Naive thymus-derived CD4-positive, alpha-beta T cell (primary cell): ENCODE results near the gene TMEM40. TPM values are rescaled to one million over a fixed set of nuclear protein-coding genes. Genes with fewer than 3 reads are reported as not detected.
"Not testable (repeated sequence)": the region's sequence is repeated elsewhere in the genome, so short reads cannot be mapped to it uniquely, and the experiment has no call there.

Source experiments
- ATAC-seq: fragments of 150-1000 bp; cut with Tn5 transposase; 2 replicates; pipeline ENCODE4 v1.10.0; 2021; ENCODE audit warnings: mild to moderate bottlenecking, moderate library complexity
- CTCF ChIA-PET: fragments of 350-600 bp; sonication (Branson Sonifier 250); formaldehyde crosslinking; loops from one replicate; lab custom pipeline; 2021; ENCODE audit warnings: antibody characterized with exemption; lab: Charles Lee
- POLR2A ChIA-PET: fragments of 350-600 bp; sonication (Branson Sonifier 250); formaldehyde crosslinking; loops from one replicate; lab custom pipeline; 2021; ENCODE audit warnings: antibody characterized with exemption, inconsistent platforms; lab: Charles Lee
- DNase-seq, 9 donors: peaks; one replicate each; pipeline versions ENCODE4 v3.0.0 to v3.0.0-alpha.2; 2020 to 2022; ENCODE audit warnings: mixed read lengths in 1 of 9
- H3K27ac ChIP-seq: one replicate; pipeline ENCODE4 v1.7.0; 2013; ENCODE audit warnings: mild to moderate bottlenecking, low read depth, low read length, moderate library complexity
- H3K27me3 ChIP-seq, 2 donors: one replicate each; pipeline ENCODE4 v1.7.0; 2013; ENCODE audit warnings: low read length in 2 of 2, mild to moderate bottlenecking in 2 of 2, moderate library complexity in 2 of 2; ENCODE audit not compliant: control insufficient read depth in 2 of 2, insufficient read depth in 2 of 2
- H3K36me3 ChIP-seq, 3 experiments: 1 replicate in 2 of 3; 2 replicates in 1 of 3; pipeline ENCODE4 v1.7.0; 2013; ENCODE audit warnings: low read length in 3 of 3, mild to moderate bottlenecking in 3 of 3, moderate library complexity in 1 of 3; ENCODE audit not compliant: insufficient read depth in 3 of 3, control insufficient read depth in 2 of 3
- H3K4me1 ChIP-seq, 2 donors: one replicate each; pipeline ENCODE4 v1.7.0; 2013; ENCODE audit warnings: low read length in 2 of 2, mild to moderate bottlenecking in 2 of 2, moderate library complexity in 1 of 2; ENCODE audit not compliant: control insufficient read depth in 2 of 2, insufficient read depth in 2 of 2
- H3K4me3 ChIP-seq: 2 replicates; pipeline ENCODE4 v1.7.0; 2013; ENCODE audit warnings: mild to moderate bottlenecking, low read length
- H3K9me3 ChIP-seq, 3 experiments: 1 replicate in 2 of 3; 2 replicates in 1 of 3; pipeline ENCODE4 v1.7.0; 2013; ENCODE audit warnings: low read length in 3 of 3; ENCODE audit not compliant: control insufficient read depth in 2 of 3
- H3K27ac Mint-ChIP-seq, 9 donors: one replicate each; pipeline ENCODE4 v1.8.0; 2020 to 2022; ENCODE audit warnings: mixed read lengths in 9 of 9, mild to moderate bottlenecking in 8 of 9, moderate library complexity in 5 of 9, inconsistent platforms in 2 of 9
- H3K27me3 Mint-ChIP-seq, 5 donors: one replicate each; pipeline ENCODE4 v1.8.0; 2021 to 2022; ENCODE audit warnings: mixed read lengths in 5 of 5, mild to moderate bottlenecking in 1 of 5
- H3K36me3 Mint-ChIP-seq, 5 donors: one replicate each; pipeline ENCODE4 v1.8.0; 2020 to 2022; ENCODE audit warnings: mixed read lengths in 5 of 5, mild to moderate bottlenecking in 3 of 5, inconsistent platforms in 1 of 5
- H3K4me1 Mint-ChIP-seq, 7 donors: one replicate each; pipeline ENCODE4 v1.8.0; 2020 to 2022; ENCODE audit warnings: mixed read lengths in 7 of 7, mild to moderate bottlenecking in 3 of 7, inconsistent platforms in 1 of 7
- H3K4me3 Mint-ChIP-seq, 10 donors: one replicate each; pipeline ENCODE4 v1.8.0; 2020 to 2022; ENCODE audit warnings: mild to moderate bottlenecking in 10 of 10, mixed read lengths in 10 of 10, moderate library complexity in 6 of 10, inconsistent platforms in 2 of 10
- H3K9me3 Mint-ChIP-seq, 11 donors: one replicate each; pipeline ENCODE4 v1.8.0; 2020 to 2022; ENCODE audit warnings: mixed read lengths in 11 of 11, mild to moderate bottlenecking in 4 of 11, inconsistent platforms in 1 of 11, moderate library complexity in 1 of 11
- intact Hi-C, 2 donors: fragments of 100-400 bp; cut with micrococcal nuclease; formaldehyde crosslinking; loops; one replicate each; pipeline ENCODE4 v1.15.1; 2023
- polyA plus RNA-seq, 2 donors: library from polyadenylated mRNA; unstranded; fragments of 300-500 nt; fragmentation: Illumina TruSeq; gene quantifications; one replicate each; pipeline ENCODE4 v1.2.3, GENCODE V29; 2021
- total RNA-seq, 6 experiments: library from RNA in 5 of 6; stranded (reverse) in 5 of 6; gene quantifications; 1 replicate in 5 of 6; 2 replicates in 1 of 6; pipeline ENCODE4 v1.2.3 and lab custom pipeline; 2021 to 2026

The TMEM40 gene
- total and polyA plus RNA-seq, 7 experiments from 2014 or later, result 1.1 TPM; not detected in 6

DNA sequence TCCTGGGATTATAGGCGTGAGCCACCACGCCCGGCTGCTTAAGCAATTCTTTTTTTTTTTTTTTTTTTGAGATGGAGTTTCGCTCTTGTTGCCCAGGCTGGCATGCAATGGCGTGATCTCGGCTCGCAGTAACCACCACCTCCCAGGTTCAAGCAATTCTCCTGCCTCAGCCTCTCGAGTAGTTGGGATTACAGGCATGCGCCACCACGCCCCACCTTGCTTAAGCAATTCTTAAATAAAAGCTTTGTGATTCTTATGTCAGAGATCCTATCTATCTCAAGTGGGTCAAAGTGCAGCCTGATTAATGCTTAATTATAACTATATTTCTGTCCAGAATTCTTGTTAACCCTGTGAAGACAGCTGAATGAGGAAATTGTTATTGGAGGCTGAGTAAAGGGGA, 57.5 kb downstream of the TMEM40 start:
- H3K4me1 ChIP-seq, POLR2A ChIA-PET, ATAC-seq, H3K4me3 ChIP-seq, H3K27ac Mint-ChIP-seq, H3K27me3 ChIP-seq, H3K36me3 Mint-ChIP-seq, H3K9me3 ChIP-seq, intact Hi-C loops, H3K36me3 ChIP-seq, H3K9me3 Mint-ChIP-seq, DNase-seq, H3K4me1 Mint-ChIP-seq, H3K4me3 Mint-ChIP-seq, CTCF ChIA-PET, H3K27me3 Mint-ChIP-seq, H3K27ac ChIP-seq: not testable (repeated sequence)

DNA sequence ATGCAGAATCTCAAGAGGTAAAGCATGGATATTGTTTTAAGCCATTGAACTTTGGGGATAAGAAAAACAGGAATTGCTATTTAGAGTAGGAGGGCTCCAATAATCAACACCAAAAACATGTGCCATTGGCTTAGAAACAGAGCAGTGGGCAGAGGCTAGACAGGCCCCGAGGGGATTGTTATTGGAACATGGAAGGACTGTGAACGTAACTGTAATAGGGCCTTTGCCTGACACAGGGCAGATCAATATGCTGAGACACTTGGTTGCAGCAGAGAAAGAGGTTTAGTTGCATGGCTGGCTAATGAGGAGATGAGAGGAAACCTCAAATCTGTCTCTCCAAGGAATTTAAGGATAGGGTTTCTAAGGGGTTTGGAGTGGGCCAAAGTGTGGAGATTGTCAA, 58.3 kb downstream of the TMEM40 start:
- no peaks in the 10 kb centered on the region for H3K4me1 ChIP-seq
- DNase-seq, result no peak
- no peaks in the 10 kb centered on the region for H3K27me3 Mint-ChIP-seq
- ChIA-PET CTCF (no interaction called here), POLR2A (no interaction called here)
- no peak overlapping the region for H3K4me3 ChIP-seq
- intact Hi-C loops, result no loop called here
- no peaks in the 10 kb centered on the region for H3K27me3 ChIP-seq
- ATAC-seq, result no peak
- H3K36me3 Mint-ChIP-seq, result no peaks in the 10 kb centered on the region
- H3K36me3 ChIP-seq, result no peaks in the 10 kb centered on the region
- no peaks in the 10 kb centered on the region for H3K9me3 ChIP-seq
- H3K27ac ChIP-seq, result no peak overlapping the region
- no peak overlapping the region for H3K27ac Mint-ChIP-seq
- H3K4me3 Mint-ChIP-seq, result no peak overlapping the region
- H3K9me3 Mint-ChIP-seq, result no peaks in the 10 kb centered on the region
- H3K4me1 Mint-ChIP-seq, result no peaks in the 10 kb centered on the region

DNA sequence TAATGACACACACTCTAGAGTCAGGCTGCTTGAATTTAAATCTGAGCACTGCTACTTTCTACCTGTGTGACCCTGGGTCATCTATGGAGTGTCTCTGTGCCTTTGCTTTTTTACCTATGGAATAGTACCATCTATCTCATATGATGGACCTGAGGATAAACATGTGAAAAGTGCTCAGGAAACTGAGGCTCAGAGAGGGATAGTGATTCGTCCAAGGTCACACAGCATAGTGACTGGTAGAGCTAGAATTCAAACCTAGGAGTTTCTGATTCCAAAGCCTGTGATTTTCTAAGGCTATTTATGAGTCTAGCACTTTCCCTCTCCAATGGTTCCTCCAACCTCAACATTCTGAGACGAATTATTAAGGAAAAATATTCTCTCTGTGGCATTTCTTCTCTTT, 63.1 kb downstream of the TMEM40 start:
- H3K4me3 Mint-ChIP-seq, result no peak overlapping the region
- no peak overlapping the region for H3K27ac ChIP-seq
- H3K27ac Mint-ChIP-seq, result no peak overlapping the region
- H3K27me3 Mint-ChIP-seq, result no peaks in the 10 kb centered on the region
- no peaks in the 10 kb centered on the region for H3K27me3 ChIP-seq
- no peaks in the 10 kb centered on the region for H3K36me3 ChIP-seq
- H3K9me3 Mint-ChIP-seq, result no peaks in the 10 kb centered on the region
- POLR2A ChIA-PET, result interaction anchor here (0.7 to 1.0 kb wide), 2 partner anchors 32 to 76 kb away, joined by 3 to 4 read pairs; partner anchors contain the start of gene RAF1
- CTCF ChIA-PET, result no interaction called here
- no peaks in the 10 kb centered on the region for H3K9me3 ChIP-seq
- no peak for ATAC-seq
- H3K4me1 Mint-ChIP-seq, result no peaks in the 10 kb centered on the region
- no peak overlapping the region for H3K4me3 ChIP-seq
- no peaks in the 10 kb centered on the region for H3K4me1 ChIP-seq
- intact Hi-C loops, result no loop called here
- no peak for DNase-seq
- H3K36me3 Mint-ChIP-seq, result no peaks in the 10 kb centered on the region

DNA sequence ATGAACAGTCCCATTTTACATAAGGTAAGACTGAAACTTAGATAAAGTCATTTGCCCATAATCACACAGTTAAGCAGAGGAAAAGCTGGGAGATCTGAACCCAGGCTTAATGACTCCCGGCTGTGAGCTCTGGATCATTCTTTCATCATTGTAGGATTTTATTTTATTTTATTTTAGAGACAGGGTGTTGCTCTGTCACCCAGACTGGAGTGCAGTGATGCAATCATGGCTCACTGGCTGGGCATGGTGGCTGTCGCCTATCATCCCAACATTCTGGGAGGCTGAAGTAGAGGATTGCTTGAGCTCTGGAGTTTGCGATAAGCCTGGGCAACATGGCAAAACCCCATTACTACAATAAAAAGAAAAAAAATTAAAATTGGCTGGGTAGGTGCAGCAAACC, 63.9 kb downstream of the TMEM40 start:
- Histone ChIP-seq H3K27ac (no peak overlapping the region), H3K27me3 (no peaks in the 10 kb centered on the region), H3K36me3 (no peaks in the 10 kb centered on the region), H3K4me1 (no peaks in the 10 kb centered on the region), H3K9me3 (no peaks in the 10 kb centered on the region), H3K4me3 (no peak overlapping the region)
- Mint-ChIP-seq H3K4me3 (no peak overlapping the region), H3K36me3 (no peaks in the 10 kb centered on the region), H3K4me1 (no peaks in the 10 kb centered on the region), H3K27me3 (peaks cover 0 to 3% (median 0%) of the 10 kb centered on the region in 5 donors), H3K27ac (no peak overlapping the region), H3K9me3 (no peaks in the 10 kb centered on the region)
- ChIA-PET CTCF (no interaction called here), POLR2A (no interaction called here)
- ATAC-seq (no peak), DNase-seq (no peak)
- intact Hi-C loops, result no loop called here

DNA sequence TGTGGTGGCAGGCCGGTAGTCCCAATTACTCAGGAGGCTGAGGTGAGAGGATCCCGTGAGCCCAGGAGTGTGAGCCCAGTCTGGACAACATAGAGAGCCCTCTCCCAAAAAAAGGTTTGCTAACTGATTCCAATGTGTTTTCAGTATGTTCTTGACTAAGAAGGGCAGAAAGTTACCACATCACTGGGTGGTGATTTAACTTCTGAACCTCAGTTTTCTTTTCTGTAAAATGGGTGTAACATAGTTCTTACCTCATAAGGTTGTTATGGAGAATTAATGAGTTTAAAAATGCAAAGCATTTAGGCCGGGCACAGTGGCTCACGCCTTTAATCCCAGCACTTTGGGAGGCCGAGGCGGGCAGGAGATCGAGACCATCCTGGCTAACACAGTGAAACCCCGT, 66.6 kb downstream of the TMEM40 start:
- Histone ChIP-seq H3K36me3 (no peaks in the 10 kb centered on the region), H3K4me1 (no peaks in the 10 kb centered on the region), H3K27me3 (no peaks in the 10 kb centered on the region), H3K4me3 (no peak overlapping the region), H3K27ac (no peak overlapping the region), H3K9me3 (no peaks in the 10 kb centered on the region)
- H3K9me3 Mint-ChIP-seq, result no peaks in the 10 kb centered on the region
- H3K4me3 Mint-ChIP-seq, result no peak overlapping the region
- ChIA-PET POLR2A (no interaction called here), CTCF (no interaction called here)
- ATAC-seq, result no peak
- no peak overlapping the region for H3K27ac Mint-ChIP-seq
- no peaks in the 10 kb centered on the region for H3K36me3 Mint-ChIP-seq
- intact Hi-C loops, result no loop called here
- peaks cover 0 to 8% (median 4%) of the 10 kb centered on the region in 5 donors for H3K27me3 Mint-ChIP-seq
- DNase-seq, result no peak
- no peaks in the 10 kb centered on the region for H3K4me1 Mint-ChIP-seq

DNA sequence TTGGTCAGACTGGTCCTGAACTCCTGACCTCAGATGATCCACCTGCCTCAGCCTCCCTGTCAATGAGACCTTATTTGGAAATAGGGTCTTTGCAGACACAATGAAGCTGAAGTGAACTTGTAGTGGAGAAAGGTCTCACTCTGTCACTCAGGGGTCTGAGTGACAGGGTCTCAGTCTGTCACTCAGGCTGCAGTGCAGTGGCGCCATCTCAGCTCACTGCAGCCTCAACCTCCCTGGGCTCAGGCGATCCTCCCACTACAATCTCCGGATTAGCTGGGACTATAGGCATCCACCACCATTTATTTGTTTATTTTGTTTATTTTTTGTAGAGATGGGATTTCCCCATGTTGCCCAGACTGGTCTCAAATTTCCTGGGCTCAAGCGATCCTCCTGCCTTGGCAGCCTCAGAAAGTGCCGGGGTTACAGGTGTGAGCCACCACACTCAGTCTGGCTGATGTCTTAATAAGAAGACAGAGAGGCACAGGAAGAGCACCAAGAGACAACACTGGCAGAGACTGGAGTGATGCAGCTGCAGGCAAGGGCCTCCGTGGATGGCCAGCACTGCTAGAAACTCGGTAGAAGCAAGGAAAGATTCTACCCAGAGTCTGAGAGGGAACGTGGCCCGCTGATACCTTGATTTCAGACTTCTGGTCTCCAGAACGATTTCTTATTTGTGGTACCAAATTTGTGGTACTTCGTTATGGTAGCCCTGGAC, 68.9 kb downstream of the TMEM40 start:
- Mint-ChIP-seq H3K9me3 (no peaks in the 10 kb centered on the region), H3K27ac (no peak overlapping the region), H3K27me3 (peaks cover 0 to 10% (median 8%) of the 10 kb centered on the region in 5 donors), H3K4me3 (no peak overlapping the region), H3K36me3 (no peaks in the 10 kb centered on the region), H3K4me1 (no peaks in the 10 kb centered on the region)
- no peaks in the 10 kb centered on the region for H3K36me3 ChIP-seq
- DNase-seq (no peak), ATAC-seq (no peak)
- no peaks in the 10 kb centered on the region for H3K9me3 ChIP-seq
- CTCF ChIA-PET, result interaction anchor here (0.6 kb wide), 1 partner anchor 19 kb away, joined by 3 read pairs; no protein-coding TSS in a partner anchor
- no peak overlapping the region for H3K4me3 ChIP-seq
- H3K27me3 ChIP-seq, result no peaks in the 10 kb centered on the region
- POLR2A ChIA-PET, result no interaction called here
- no peaks in the 10 kb centered on the region for H3K4me1 ChIP-seq
- H3K27ac ChIP-seq, result no peak overlapping the region
- intact Hi-C loops, result no loop called here

DNA sequence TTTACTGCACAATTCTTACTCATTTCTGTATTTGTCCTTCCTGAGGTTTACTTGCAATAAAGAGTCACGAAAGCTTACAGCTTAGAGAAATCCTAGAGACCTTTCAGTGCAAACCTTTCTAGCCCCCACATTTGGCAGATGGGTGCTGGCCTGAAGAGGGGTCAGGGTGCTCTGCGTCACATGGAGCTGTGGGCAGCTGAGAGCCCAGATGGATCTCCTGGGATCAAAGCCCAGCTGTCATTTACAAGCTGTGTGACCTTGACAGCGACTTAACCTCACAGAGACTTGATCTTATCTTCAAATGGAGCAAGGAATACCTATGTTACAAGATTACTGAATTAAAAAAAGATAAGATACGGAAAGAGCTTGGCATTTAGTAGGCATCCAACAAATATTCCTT, 71.1 kb downstream of the TMEM40 start:
- no peak for ATAC-seq
- intact Hi-C loops, result no loop called here
- Histone ChIP-seq H3K4me3 (no peak overlapping the region), H3K4me1 (no peaks in the 10 kb centered on the region), H3K9me3 (no peaks in the 10 kb centered on the region), H3K36me3 (no peaks in the 10 kb centered on the region), H3K27me3 (no peaks in the 10 kb centered on the region), H3K27ac (no peak overlapping the region)
- CTCF ChIA-PET, result no interaction called here
- Mint-ChIP-seq H3K9me3 (no peaks in the 10 kb centered on the region), H3K36me3 (no peaks in the 10 kb centered on the region), H3K4me3 (no peak overlapping the region), H3K4me1 (no peaks in the 10 kb centered on the region), H3K27ac (no peak overlapping the region), H3K27me3 (peaks cover 0 to 10% (median 8%) of the 10 kb centered on the region in 5 donors)
- POLR2A ChIA-PET, result no interaction called here
- no peak for DNase-seq
